Measurements from ENCODE around the gene C1QTNF7.

- TF ChIP-seq CTCF (IDR thresholded peaks at IDR 0.05) (no peak), POLR2A (IDR thresholded peaks at IDR 0.05) (no peak), POLR2AphosphoS5 (IDR thresholded peaks at IDR 0.05) (no peak)
Observed at GRCh38 chr4:15489551-15489950, 61.7 kb downstream of the C1QTNF7 start.
